GM13977 (cell line): ENCODE results near the gene S100PBP.

Source experiments
- DNase-seq: peaks from one replicate; pipeline ENCODE4 v3.0.0; 2012; ENCODE audit warnings: low spot score
- in situ Hi-C: fragments of 300-500 bp; cut with MboI; formaldehyde crosslinking; loops from one replicate; pipeline ENCODE4 v1.12.0; 2022; ENCODE audit warnings: low sequenced_read_pairs, low pct_unique_long_range_greater_than_20kb, mixed read lengths, inconsistent platforms; ENCODE audit not compliant: unreplicated experiment
- TF ChIP-seq, protein P1 (sequence below): IDR thresholded peaks from 2 replicates; pipeline ENCODE4 v1.5.1; 2012; ENCODE audit warnings: mild to moderate bottlenecking, control low read depth; ENCODE audit not compliant: insufficient read depth; ENCODE audit errors: extremely low read depth, missing control alignments

S100PBP gene

DNA sequence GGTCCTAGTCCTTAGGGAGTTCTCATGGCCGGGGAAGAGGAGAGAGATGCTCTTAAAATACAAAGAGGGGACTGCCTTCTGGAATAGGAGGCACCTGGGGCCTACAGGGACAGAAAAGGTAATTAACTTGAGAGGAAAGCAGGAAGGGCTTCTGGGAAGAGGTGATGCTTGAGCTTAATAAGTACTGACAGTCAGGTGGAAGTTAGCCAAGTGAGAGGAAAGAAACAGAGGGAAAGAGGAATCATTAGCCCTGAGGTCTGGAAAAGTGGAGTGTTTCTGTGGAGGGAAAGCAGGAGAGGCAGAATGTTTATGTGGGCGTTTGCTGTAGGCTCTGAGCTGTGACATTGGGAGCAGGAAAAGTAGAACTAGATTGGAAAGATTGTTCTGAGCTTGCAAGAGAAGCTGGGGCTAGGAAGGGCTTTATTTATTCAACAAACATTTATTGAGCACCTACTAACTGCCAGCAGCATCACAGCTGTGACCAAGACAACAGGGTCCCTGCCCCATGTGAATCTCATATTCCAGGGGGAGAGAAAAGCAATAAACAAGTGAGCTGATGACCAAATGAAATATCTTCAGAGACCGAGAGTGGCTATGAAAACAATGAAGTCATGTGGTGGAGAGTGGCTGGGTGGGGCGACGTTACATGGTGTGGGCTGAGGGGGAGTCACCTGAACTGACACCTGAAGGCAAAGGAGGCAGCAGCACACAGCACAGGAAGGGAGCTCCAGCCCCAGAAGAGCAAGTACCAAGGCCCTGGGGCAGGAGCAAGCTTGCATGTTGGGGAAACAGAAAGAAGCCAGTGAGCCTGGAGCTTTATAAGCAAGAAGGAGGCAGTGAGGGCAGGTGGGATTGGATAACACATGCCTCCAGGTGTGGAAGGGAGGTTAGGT, 57.7 kb downstream of the S100PBP start:
- TF ChIP-seq, protein P1, sequence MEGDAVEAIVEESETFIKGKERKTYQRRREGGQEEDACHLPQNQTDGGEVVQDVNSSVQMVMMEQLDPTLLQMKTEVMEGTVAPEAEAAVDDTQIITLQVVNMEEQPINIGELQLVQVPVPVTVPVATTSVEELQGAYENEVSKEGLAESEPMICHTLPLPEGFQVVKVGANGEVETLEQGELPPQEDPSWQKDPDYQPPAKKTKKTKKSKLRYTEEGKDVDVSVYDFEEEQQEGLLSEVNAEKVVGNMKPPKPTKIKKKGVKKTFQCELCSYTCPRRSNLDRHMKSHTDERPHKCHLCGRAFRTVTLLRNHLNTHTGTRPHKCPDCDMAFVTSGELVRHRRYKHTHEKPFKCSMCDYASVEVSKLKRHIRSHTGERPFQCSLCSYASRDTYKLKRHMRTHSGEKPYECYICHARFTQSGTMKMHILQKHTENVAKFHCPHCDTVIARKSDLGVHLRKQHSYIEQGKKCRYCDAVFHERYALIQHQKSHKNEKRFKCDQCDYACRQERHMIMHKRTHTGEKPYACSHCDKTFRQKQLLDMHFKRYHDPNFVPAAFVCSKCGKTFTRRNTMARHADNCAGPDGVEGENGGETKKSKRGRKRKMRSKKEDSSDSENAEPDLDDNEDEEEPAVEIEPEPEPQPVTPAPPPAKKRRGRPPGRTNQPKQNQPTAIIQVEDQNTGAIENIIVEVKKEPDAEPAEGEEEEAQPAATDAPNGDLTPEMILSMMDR: no peak
- DNase-seq: peak; percentile 39
- in situ Hi-C loops: no loop called here

GRCh38 chr1:32876341-32877210, 59.1 kb downstream of the S100PBP start:
- TF ChIP-seq, protein P1: peak; percentile 97
- DNase-seq: peak; percentile 85
- in situ Hi-C loops: no loop called here

GRCh38 chr1:32877211-32878110, 60.0 kb downstream of the S100PBP start:
- in situ Hi-C loops: no loop called here
- TF ChIP-seq, protein P1: no peak
- peak; percentile 16 for DNase-seq

GRCh38 chr1:32878183-32878582, 60.7 kb downstream of the S100PBP start:
- peak; percentile 24 for DNase-seq
- in situ Hi-C loops: no loop called here

DNA sequence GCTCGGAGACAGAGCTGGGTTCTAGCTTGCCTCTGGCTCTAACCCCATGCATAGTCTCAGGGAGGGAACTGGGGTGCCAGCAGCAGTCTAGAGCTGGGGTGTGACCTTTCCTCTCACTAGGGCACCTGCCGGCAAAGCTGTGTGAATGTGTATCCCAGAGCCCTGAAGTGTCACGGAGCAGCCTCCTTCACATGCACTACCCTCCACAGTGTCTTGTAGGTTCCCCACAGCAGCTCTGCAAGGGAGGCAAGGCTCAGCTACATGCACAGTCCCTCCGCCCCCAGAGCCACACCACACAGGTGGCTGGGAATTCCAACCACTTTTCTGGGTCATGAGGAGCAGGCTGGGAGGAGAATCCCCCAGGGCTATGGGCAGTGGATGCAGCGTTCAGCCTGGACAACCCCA, 61.2 kb downstream of the S100PBP start:
- in situ Hi-C loops: no loop called here
- DNase-seq: peak; percentile 15
- TF ChIP-seq, protein P1: no peak

More at GRCh38 chr1:32878183-32878582, 60.7 kb downstream of the S100PBP start:
- TF ChIP-seq, protein P1: no peak

GRCh38 chr1:32881291-32881690, 63.8 kb downstream of the S100PBP start:
- in situ Hi-C loops: no loop called here
- no peak for DNase-seq
- TF ChIP-seq, protein P1: no peak
